ENCODE data around the gene PILRA. TPM values are rescaled to one million over a fixed set of nuclear protein-coding genes. Genes with fewer than 3 reads are reported as not detected.
"Not testable (repeated sequence)": the region's sequence is repeated elsewhere in the genome, so short reads cannot be mapped to it uniquely, and the experiment has no call there.

PILRA gene
- total RNA-seq, 1 experiment from 2014 or later, result 1.8 TPM

- ChIA-PET POLR2A (interaction anchor here (0.8 to 3.4 kb wide), 2 partner anchors 8 to 15 kb away, joined by 3 to 25 read pairs; partner anchors contain the start of genes MEPCE and ZCWPW1), CTCF (interaction anchor here (1.2 to 6.0 kb wide), 6 partner anchors 11 to 115 kb away, joined by 3 to 46 read pairs (median 4); partner anchors contain the start of gene ZCWPW1)
- no peaks in the 10 kb centered on the region for H3K9me3 Mint-ChIP-seq
- no peaks in the 10 kb centered on the region for H3K36me3 Mint-ChIP-seq
- TF ChIP-seq ZNF121 (CRISPR knock-in tag; IDR thresholded peaks at IDR 0.05) (no peak), GABPB1 (CRISPR knock-in tag; IDR thresholded peaks at IDR 0.05) (peak; percentile 79)
- peak; percentile 31 for ATAC-seq
- no peaks in the 10 kb centered on the region for H3K27me3 Mint-ChIP-seq (ENCODE audit: low read depth)
- H3K4me3 Mint-ChIP-seq, result no peak overlapping the region
- H3K4me1 Mint-ChIP-seq, result peaks cover 5% of the 10 kb centered on the region
- peak overlapping the region; percentile 63 for H3K27ac Mint-ChIP-seq
- DNase-seq (ENCODE audit: low spot score), result no peak
Observed at GRCh38 chr7:100444311-100445278, 71.3 kb downstream of the PILRA start.

- DNase-seq (ENCODE audit: low spot score), result no peak
- peaks cover 5% of the 10 kb centered on the region for H3K4me1 Mint-ChIP-seq
- H3K9me3 Mint-ChIP-seq, result no peaks in the 10 kb centered on the region
- H3K36me3 Mint-ChIP-seq, result no peaks in the 10 kb centered on the region
- ATAC-seq, result no peak
- no peak for TF ChIP-seq USF2 (CRISPR knock-in tag; IDR thresholded peaks at IDR 0.05)
- H3K27me3 Mint-ChIP-seq (ENCODE audit: low read depth), result no peaks in the 10 kb centered on the region
- H3K27ac Mint-ChIP-seq, result peak overlapping the region; percentile 45; the same call in 1 of the 2 replicates
- ChIA-PET CTCF (interaction anchor here (0.6 to 6.0 kb wide), 9 partner anchors 10 to 280 kb away, joined by 3 to 46 read pairs (median 4); partner anchors contain the start of genes MEPCE and ZCWPW1), POLR2A (interaction anchor here (0.5 to 3.4 kb wide), 2 partner anchors 17 to 229 kb away, joined by 3 to 25 read pairs; partner anchors contain the start of genes MEPCE and ZCWPW1)
- no peak overlapping the region for H3K4me3 Mint-ChIP-seq
Observed at GRCh38 chr7:100446040-100446439, 72.8 kb downstream of the PILRA start.

- not testable (repeated sequence) for DNase-seq (ENCODE audit: low spot score); H3K4me1 Mint-ChIP-seq; H3K36me3 Mint-ChIP-seq; H3K27me3 Mint-ChIP-seq (ENCODE audit: low read depth); H3K4me3 Mint-ChIP-seq; H3K9me3 Mint-ChIP-seq; H3K27ac Mint-ChIP-seq; ATAC-seq
- ChIA-PET CTCF (interaction anchor here (0.6 to 6.0 kb wide), 6 partner anchors 8 to 278 kb away, joined by 3 to 46 read pairs (median 4); partner anchors contain the start of gene AGFG2), POLR2A (interaction anchor here (0.7 kb wide), 2 partner anchors 16 to 150 kb away, joined by 3 to 4 read pairs; no protein-coding TSS in a partner anchor)
- peak; percentile 44; the same call in 1 of the 2 replicates for TF ChIP-seq ZNF121 (CRISPR knock-in tag; IDR thresholded peaks at IDR 0.05)
Observed at GRCh38 chr7:100447363-100447762, 74.1 kb downstream of the PILRA start.

- TF ChIP-seq ETV6 (CRISPR knock-in tag; IDR thresholded peaks at IDR 0.05) (no peak), GABPB1 (CRISPR knock-in tag; IDR thresholded peaks at IDR 0.05) (peak; percentile 73)
- Mint-ChIP-seq H3K4me1 (peaks cover 4% of the 10 kb centered on the region), H3K27ac (peak overlapping the region; percentile 68), H3K27me3 (ENCODE audit: low read depth) (no peaks in the 10 kb centered on the region), H3K4me3 (no peak overlapping the region), H3K9me3 (no peaks in the 10 kb centered on the region), H3K36me3 (no peaks in the 10 kb centered on the region)
- ATAC-seq (no peak), DNase-seq (ENCODE audit: low spot score) (no peak)
- POLR2A ChIA-PET, result interaction anchor here (2.1 kb wide), 1 partner anchor 20 kb away, joined by 10 read pairs; the partner anchor contains the start of genes MEPCE and ZCWPW1
- CTCF ChIA-PET, result interaction anchor here (0.7 to 3.1 kb wide), 6 partner anchors 12 to 1074 kb away, joined by 3 to 16 read pairs (median 14); partner anchors contain the start of genes MEPCE, PPP1R35 and ZCWPW1
Observed at GRCh38 chr7:100449190-100449795, 76.0 kb downstream of the PILRA start.

Other genes with a start within 250 kb of the PILRA start
- 3.0 to 3.5 TPM (median 3.0 TPM) in 3 replicates for gene MBLAC1, start 246.5 kb upstream of the PILRA start, total RNA-seq (2021)
- 199 to 235 TPM (median 227 TPM) in 3 replicates for gene LAMTOR4, start 224.6 kb upstream of the PILRA start, total RNA-seq (2021)
- gene TRAPPC14, start 214.8 kb upstream of the PILRA start, total RNA-seq (2021), result 25.0 to 28.0 TPM (median 25.1 TPM) in 3 replicates
- gene GAL3ST4, start 204.9 kb upstream of the PILRA start, total RNA-seq (2021), result 8.1 to 10.3 TPM (median 8.9 TPM) in 3 replicates
- gene GPC2, start 196.1 kb upstream of the PILRA start, total RNA-seq (2021), result 52.1 to 63.9 TPM (median 63.0 TPM) in 3 replicates
- gene STAG3, start 195.6 kb upstream of the PILRA start, total RNA-seq (2021), result 5.2 to 7.6 TPM (median 5.5 TPM) in 3 replicates
- gene PVRIG, start 153.5 kb upstream of the PILRA start, total RNA-seq (2021), result 0.37 to 0.55 TPM in 2 of 3 replicates, not detected in the other
- not detected in 3 replicates for gene SPDYE3, start 65.8 kb upstream of the PILRA start, total RNA-seq (2021)
- gene PILRB, start 15.4 kb upstream of the PILRA start, total RNA-seq (2021), result 30.2 to 35.8 TPM (median 30.7 TPM) in 3 replicates
- 1.4 to 1.5 TPM (median 1.4 TPM) in 3 replicates for gene ZCWPW1, start 55.2 kb downstream of the PILRA start, total RNA-seq (2021)
- 41.9 to 49.6 TPM (median 47.7 TPM) in 3 replicates for gene MEPCE, start 56.3 kb downstream of the PILRA start, total RNA-seq (2021)
- 85.9 to 90.8 TPM (median 88.3 TPM) in 3 replicates for gene PPP1R35, start 63.0 kb downstream of the PILRA start, total RNA-seq (2021)
- gene SPACDR, start 90.8 kb downstream of the PILRA start, total RNA-seq (2021), result 0.33 to 0.48 TPM (median 0.39 TPM) in 3 replicates
- gene TSC22D4, start 105.7 kb downstream of the PILRA start, total RNA-seq (2021), result 27.5 to 34.5 TPM (median 29.7 TPM) in 3 replicates
- gene NYAP1, start 110.4 kb downstream of the PILRA start, total RNA-seq (2021), result 6.2 to 7.6 TPM (median 6.7 TPM) in 3 replicates
- gene AGFG2, start 165.7 kb downstream of the PILRA start, total RNA-seq (2021), result 6.4 to 7.4 TPM (median 7.4 TPM) in 3 replicates
- gene SAP25, start 200.4 kb downstream of the PILRA start, total RNA-seq (2021), result 9.3 to 11.7 TPM (median 9.7 TPM) in 3 replicates
- 52.0 to 59.6 TPM (median 56.7 TPM) in 3 replicates for gene LRCH4, start 212.6 kb downstream of the PILRA start, total RNA-seq (2021)
- gene FBXO24, start 212.8 kb downstream of the PILRA start, total RNA-seq (2021), result 0.70 to 1.3 TPM (median 0.94 TPM) in 3 replicates
- 53.5 to 74.8 TPM (median 70.4 TPM) in 3 replicates for gene PCOLCE, start 228.9 kb downstream of the PILRA start, total RNA-seq (2021)
- 21.9 to 22.4 TPM (median 22.0 TPM) in 3 replicates for gene MOSPD3, start 239.1 kb downstream of the PILRA start, total RNA-seq (2021)

Measured in WTC11 (cell line).